Esophagus muscularis mucosa (tissue), 4 donors: ENCODE measurements around the gene IFNA7. TPM values are rescaled to one million over a fixed set of nuclear protein-coding genes. Genes with fewer than 3 reads are reported as not detected.
A peak's percentile ranks its signal among the peaks of the same experiment; 100 is the strongest.
"Not testable (repeated sequence)": the region's sequence is repeated elsewhere in the genome, so short reads cannot be mapped to it uniquely, and the experiment has no call there.

Experiments
- DNase-seq: peaks from one replicate; pipeline ENCODE4 v3.0.0-alpha.2; 2017; ENCODE audit errors: extremely low spot score
- H3K27ac ChIP-seq, 4 donors: fragments of 200-600 bp; sonication (generic); replicated peaks in 1 of 4; 1 replicate in 3 of 4; 2 replicates in 1 of 4; pipeline ENCODE4 v1.5.1; 2016 to 2019; ENCODE audit warnings: mild to moderate bottlenecking in 1 of 4
- H3K27me3 ChIP-seq, 4 donors: fragments of 200-600 bp; sonication (generic); one replicate each; pipeline versions ENCODE4 v1.5.1 to v1.6.0; 2016 to 2019
- H3K36me3 ChIP-seq, 4 donors: fragments of 200-600 bp; sonication (generic); one replicate each; pipeline ENCODE4 v1.5.1; 2016 to 2019
- H3K4me1 ChIP-seq, 4 donors: fragments of 200-600 bp; sonication (generic); one replicate each; pipeline ENCODE4 v1.5.1; 2016 to 2019
- H3K4me3 ChIP-seq, 4 donors: fragments of 200-600 bp; sonication (generic); 1 replicate in 2 of 4; 2 replicates in 2 of 4; pipeline ENCODE4 v1.5.1; 2016 to 2019; ENCODE audit warnings: mild to moderate bottlenecking in 4 of 4, moderate library complexity in 1 of 4
- H3K9me3 ChIP-seq, 4 donors: fragments of 200-600 bp; sonication (generic); 1 replicate in 3 of 4; 2 replicates in 1 of 4; pipeline ENCODE4 v1.5.1; 2016 to 2019
- CTCF ChIP-seq, 3 experiments: fragments of 200-600 bp in 2 of 3; fragments of 450-650 bp in 1 of 3; sonication (generic) in 2 of 3; IDR thresholded peaks; one replicate each; pipeline ENCODE4 v1.5.1; 2017 to 2019; ENCODE audit warnings: antibody characterized with exemption in 3 of 3, mild to moderate bottlenecking in 2 of 3, moderate library complexity in 1 of 3
- EP300 ChIP-seq: sonication (generic); formaldehyde crosslinking; IDR thresholded peaks from one replicate; pipeline ENCODE4 v1.6.1; 2017; ENCODE audit warnings: antibody characterized with exemption
- POLR2A ChIP-seq: fragments of 450-650 bp; IDR thresholded peaks from one replicate; pipeline ENCODE4 v1.6.1; 2017; ENCODE audit warnings: antibody characterized with exemption, moderate library complexity, mild to moderate bottlenecking, low read depth
- POLR2AphosphoS5 ChIP-seq, 2 donors: sonication (generic); formaldehyde crosslinking; IDR thresholded peaks; one replicate each; pipeline ENCODE4 v1.6.1; 2017; ENCODE audit warnings: antibody characterized with exemption in 2 of 2
- WGBS: methylation state at CpG from one replicate; pipeline ENCODE4 v1.1.5; 2018; 5-methylcytosine and 5-hydroxymethylcytosine counted together
- intact Hi-C: fragments of 100-400 bp; cut with DNase I; formaldehyde crosslinking; loops from one replicate; pipeline ENCODE4 v1.15.1; 2023
- total RNA-seq, 4 donors: library from RNA; depleted of rRNA; stranded (reverse); fragments of >200 nt; gene quantifications; one replicate each; pipeline versions ENCODE4 v1.1.0 to v1.2.1, GENCODE V29; 2016

The IFNA7 gene
- total RNA-seq, 4 donors from 2014 or later, result not detected

- intact Hi-C loops, H3K27ac ChIP-seq, H3K9me3 ChIP-seq, H3K4me1 ChIP-seq, H3K27me3 ChIP-seq, DNase-seq, H3K36me3 ChIP-seq, H3K4me3 ChIP-seq: not testable (repeated sequence)
- TF ChIP-seq CTCF (IDR thresholded peaks at IDR 0.05), result peak in 2 of 3 experiments; percentile 10 to 19
- WGBS, result 51% methylated on average over 5 of the region's 5 CpGs
Observed at GRCh38 chr9:21213411-21214326, 11.7 kb upstream of the IFNA7 start.

GRCh38 chr9:21212160-21212559, 10.2 kb upstream of the IFNA7 start:
- H3K9me3 ChIP-seq, H3K27me3 ChIP-seq, H3K4me1 ChIP-seq, H3K27ac ChIP-seq, H3K36me3 ChIP-seq, DNase-seq, intact Hi-C loops, H3K4me3 ChIP-seq: not testable (repeated sequence)
- 83% methylated on average over 1 of the region's 2 CpGs for WGBS

- DNase-seq, H3K27ac ChIP-seq, H3K4me1 ChIP-seq, H3K4me3 ChIP-seq, H3K27me3 ChIP-seq, H3K36me3 ChIP-seq, intact Hi-C loops, H3K9me3 ChIP-seq: not testable (repeated sequence)
- WGBS, result 88% methylated on average over 2 of the region's 2 CpGs
Observed at GRCh38 chr9:21210782-21211181, 8.8 kb upstream of the IFNA7 start.

- H3K27me3 ChIP-seq, result no peaks in the 10 kb centered on the region
- H3K4me1 ChIP-seq, result no peaks in the 10 kb centered on the region
- WGBS, result 86% methylated on average over 2 of the region's 7 CpGs
- H3K9me3 ChIP-seq, result no peaks in the 10 kb centered on the region
- DNase-seq, result no peak
- no peaks in the 10 kb centered on the region for H3K36me3 ChIP-seq
- H3K4me3 ChIP-seq, result no peak overlapping the region
- intact Hi-C loops, result no loop called here
- no peak for TF ChIP-seq POLR2AphosphoS5 (IDR thresholded peaks at IDR 0.05)
- no peak for TF ChIP-seq POLR2A
- no peak for TF ChIP-seq EP300
- no peak for TF ChIP-seq CTCF (IDR thresholded peaks at IDR 0.05)
- no peak overlapping the region for H3K27ac ChIP-seq
Observed at GRCh38 chr9:21210311-21210710, 8.3 kb upstream of the IFNA7 start.

GRCh38 chr9:21207043-21207442, 5.0 kb upstream of the IFNA7 start, which contains the start of gene IFNA10:
Gene IFNA10, minus strand, starts transcription at chr9:21207143. Its CDS starts 46 bp downstream, at chr9:21207097.
- intact Hi-C loops, H3K9me3 ChIP-seq, H3K36me3 ChIP-seq, DNase-seq, H3K4me3 ChIP-seq, H3K4me1 ChIP-seq, H3K27ac ChIP-seq, H3K27me3 ChIP-seq: not testable (repeated sequence)
- WGBS, result 91% methylated on average over 3 of the region's 3 CpGs

- intact Hi-C loops, result no loop called here
Observed at GRCh38 chr9:21205204-21205603, 3.2 kb upstream of the IFNA7 start.

More at GRCh38 chr9:21205204-21205603, 3.2 kb upstream of the IFNA7 start:
- H3K4me1 ChIP-seq, result no peaks in the 10 kb centered on the region
- no peaks in the 10 kb centered on the region for H3K27me3 ChIP-seq
- no peaks in the 10 kb centered on the region for H3K9me3 ChIP-seq
- H3K36me3 ChIP-seq, result no peaks in the 10 kb centered on the region
- H3K4me3 ChIP-seq, result no peak overlapping the region
- no peak for TF ChIP-seq POLR2A
- TF ChIP-seq POLR2AphosphoS5 (IDR thresholded peaks at IDR 0.05), result no peak
- TF ChIP-seq EP300, result no peak
- TF ChIP-seq CTCF (IDR thresholded peaks at IDR 0.05), result no peak
- H3K27ac ChIP-seq, result no peak overlapping the region
- no peak for DNase-seq
